DMS53 treated with DMSO at 0.1 percent for 48 hours (cell line): ENCODE measurements around the gene TGM5.
A peak's percentile ranks its signal among the peaks of the same experiment; 100 is the strongest.
"Not testable (repeated sequence)": the region's sequence is repeated elsewhere in the genome, so short reads cannot be mapped to it uniquely, and the experiment has no call there.

Experiments used
- DNase-seq: peaks from one replicate; lab custom pipeline; 2025; ENCODE audit not compliant: unreplicated experiment; lab: John Stamatoyannopoulos, UW

Gene TGM5

GRCh38 chr15:43249236-43249635 lies 17.5 kb downstream of the TGM5 start:
- DNase-seq: no peak

GRCh38 chr15:43246261-43246774 lies 20.4 kb downstream of the TGM5 start:
- DNase-seq: no peak

- DNase-seq: no peak
Observed at GRCh38 chr15:43244092-43244491, 22.6 kb downstream of the TGM5 start.

GRCh38 chr15:43243020-43243645 lies 23.6 kb downstream of the TGM5 start:
- DNase-seq: no peak

GRCh38 chr15:43242616-43243015 lies 24.1 kb downstream of the TGM5 start:
- DNase-seq: no peak

- DNase-seq: no peak
Observed at GRCh38 chr15:43241100-43241499, 25.6 kb downstream of the TGM5 start.

GRCh38 chr15:43239732-43240491 lies 26.8 kb downstream of the TGM5 start:
- no peak for DNase-seq

- DNase-seq: no peak
Observed at GRCh38 chr15:43238671-43239131, 28.0 kb downstream of the TGM5 start.

GRCh38 chr15:43237842-43238470 lies 28.8 kb downstream of the TGM5 start:
- DNase-seq: no peak

- DNase-seq: no peak
Observed at GRCh38 chr15:43235536-43235935, 31.2 kb downstream of the TGM5 start.

GRCh38 chr15:43232289-43232874 lies 34.3 kb downstream of the TGM5 start:
- DNase-seq: no peak

GRCh38 chr15:43230640-43231115 lies 36.0 kb downstream of the TGM5 start:
- no peak for DNase-seq

GRCh38 chr15:43229977-43230376 lies 36.8 kb downstream of the TGM5 start:
- no peak for DNase-seq

GRCh38 chr15:43226436-43227305 lies 40.1 kb downstream of the TGM5 start:
- no peak for DNase-seq

GRCh38 chr15:43225950-43226255 lies 40.8 kb downstream of the TGM5 start:
- not testable (repeated sequence) for DNase-seq

GRCh38 chr15:43225201-43225949 lies 41.4 kb downstream of the TGM5 start:
- DNase-seq: peak; percentile 45

- no peak for DNase-seq
Observed at GRCh38 chr15:43221422-43221821, 45.3 kb downstream of the TGM5 start.

- no peak for DNase-seq
Observed at GRCh38 chr15:43220991-43221403, 45.7 kb downstream of the TGM5 start, which contains the start of gene EPB42. TSS of gene EPB42 (minus strand) at chr15:43221018. CDS start at chr15:43220825, 193 bp downstream.
